Thyroid gland (tissue), 4 donors: ENCODE measurements around the gene NHERF2. TPM values are rescaled to one million over a fixed set of nuclear protein-coding genes. Genes with fewer than 3 reads are reported as not detected.

Experiments used
- DNase-seq, 2 donors: peaks; one replicate each; pipeline ENCODE4 v3.0.0-alpha.2; 2019
- H3K27ac ChIP-seq, 3 donors: fragments of 200-600 bp; sonication (generic); 1 replicate in 2 of 3; 2 replicates in 1 of 3; pipeline ENCODE4 v1.5.1; 2016 to 2019; ENCODE audit warnings: mild to moderate bottlenecking in 1 of 3, moderate library complexity in 1 of 3
- H3K27me3 ChIP-seq: fragments of 200-600 bp; sonication (generic); one replicate; pipeline ENCODE4 v1.5.1; 2019
- H3K36me3 ChIP-seq, 2 donors: fragments of 200-600 bp; sonication (generic); one replicate each; pipeline ENCODE4 v1.5.1; 2016 to 2019
- H3K4me1 ChIP-seq, 2 donors: fragments of 200-600 bp; sonication (generic); one replicate each; pipeline ENCODE4 v1.5.1; 2017 to 2019
- H3K4me3 ChIP-seq, 3 donors: fragments of 200-600 bp; sonication (generic); replicated peaks in 1 of 3; 1 replicate in 2 of 3; 2 replicates in 1 of 3; pipeline ENCODE4 v1.5.1; 2016; ENCODE audit warnings: mild to moderate bottlenecking in 1 of 3
- H3K9me3 ChIP-seq: fragments of 200-600 bp; sonication (generic); one replicate; pipeline ENCODE4 v1.5.1; 2017
- POLR2A ChIP-seq, 2 donors: fragments of 450-650 bp; IDR thresholded peaks; one replicate each; pipeline ENCODE4 v1.6.1; 2017; ENCODE audit warnings: antibody characterized with exemption in 2 of 2, mild to moderate bottlenecking in 2 of 2, moderate library complexity in 1 of 2
- WGBS, 2 donors: methylation state at CpG; one replicate each; pipeline ENCODE4 v1.1.5; 2017; 5-methylcytosine and 5-hydroxymethylcytosine counted together
- intact Hi-C: fragments of 100-400 bp; cut with DNase I; formaldehyde crosslinking; loops from one replicate; pipeline ENCODE4 v1.15.1; 2023
- total RNA-seq, 4 donors: library from RNA; depleted of rRNA; stranded (reverse); fragments of >200 nt; gene quantifications; one replicate each; pipeline ENCODE4 v1.2.3, GENCODE V29; 2016
- TF ChIP-seq, protein P1 (sequence below), 6 experiments: fragments of 200-600 bp in 3 of 6; fragments of 450-650 bp in 3 of 6; sonication (generic) in 3 of 6; IDR thresholded peaks; one replicate each; pipeline ENCODE4 v1.5.1; 2016 to 2019; ENCODE audit warnings: antibody characterized with exemption in 6 of 6, mild to moderate bottlenecking in 2 of 6, inconsistent platforms in 1 of 6, moderate library complexity in 1 of 6

Gene NHERF2
- total RNA-seq, 4 donors from 2014 or later: 73.8 to 146 (median 81.6) TPM

DNA sequence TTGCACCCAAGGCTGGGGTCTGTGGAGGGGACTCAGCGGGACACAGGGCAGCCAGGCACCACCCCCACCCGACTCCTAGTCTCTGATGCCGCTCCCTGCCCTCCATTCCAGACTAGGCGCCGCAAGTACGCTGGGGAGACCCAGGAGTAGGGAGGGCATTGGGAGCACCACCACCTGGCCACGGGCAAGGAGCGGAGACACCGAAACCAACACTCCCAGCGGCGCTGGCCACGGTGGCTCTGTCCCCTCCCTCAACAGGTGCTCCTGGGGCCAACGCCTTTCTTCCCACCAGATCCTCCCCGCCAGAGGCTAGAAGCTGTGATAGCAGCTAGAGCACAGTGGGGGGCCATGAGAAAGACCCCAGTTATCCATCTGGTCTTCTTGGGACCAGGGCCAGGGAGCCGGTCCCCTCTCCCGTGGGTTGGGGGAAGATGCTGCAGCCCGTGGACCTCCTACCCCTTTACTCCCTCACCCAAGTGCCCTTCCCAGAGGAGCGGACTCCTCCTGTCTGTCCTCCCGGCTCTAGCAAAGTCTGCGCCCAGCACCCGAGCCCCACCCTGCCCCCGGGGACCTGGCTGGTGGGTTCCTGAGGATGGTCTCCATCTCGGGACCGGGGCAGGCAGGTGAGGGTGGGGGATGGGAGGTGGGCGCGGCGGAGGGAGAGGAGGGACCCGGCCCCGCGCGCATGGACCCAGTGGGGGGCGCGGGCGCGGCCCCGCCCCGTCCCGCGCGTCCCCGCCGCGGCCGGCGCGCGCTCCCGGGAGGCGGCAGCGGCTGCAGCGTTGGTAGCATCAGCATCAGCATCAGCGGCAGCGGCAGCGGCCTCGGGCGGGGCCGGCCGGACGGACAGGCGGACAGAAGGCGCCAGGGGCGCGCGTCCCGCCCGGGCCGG is 37.2 kb upstream of the NHERF2 start, which contains the start of gene SYNGR3:
SYNGR3 (plus strand) TSS at position 762 of the 892 bp plus-strand sequence. CDS start 133 bp downstream, outside the sequence.
- Histone ChIP-seq H3K9me3 (no peaks in the 10 kb centered on the region), H3K36me3 (peaks cover 10 to 13% of the 10 kb centered on the region in 2 donors), H3K4me1 (peaks cover 24 to 45% of the 10 kb centered on the region in 2 donors), H3K27me3 (peaks cover 14% of the 10 kb centered on the region), H3K4me3 (no peak within 1 kb of the TSS), H3K27ac (no peak within 1 kb of the TSS)
- intact Hi-C loops: no loop called here
- 8 to 19% methylated on average over 14 to 19 of the region's 67 CpGs for WGBS, 2 donors
- TF ChIP-seq, protein P1, sequence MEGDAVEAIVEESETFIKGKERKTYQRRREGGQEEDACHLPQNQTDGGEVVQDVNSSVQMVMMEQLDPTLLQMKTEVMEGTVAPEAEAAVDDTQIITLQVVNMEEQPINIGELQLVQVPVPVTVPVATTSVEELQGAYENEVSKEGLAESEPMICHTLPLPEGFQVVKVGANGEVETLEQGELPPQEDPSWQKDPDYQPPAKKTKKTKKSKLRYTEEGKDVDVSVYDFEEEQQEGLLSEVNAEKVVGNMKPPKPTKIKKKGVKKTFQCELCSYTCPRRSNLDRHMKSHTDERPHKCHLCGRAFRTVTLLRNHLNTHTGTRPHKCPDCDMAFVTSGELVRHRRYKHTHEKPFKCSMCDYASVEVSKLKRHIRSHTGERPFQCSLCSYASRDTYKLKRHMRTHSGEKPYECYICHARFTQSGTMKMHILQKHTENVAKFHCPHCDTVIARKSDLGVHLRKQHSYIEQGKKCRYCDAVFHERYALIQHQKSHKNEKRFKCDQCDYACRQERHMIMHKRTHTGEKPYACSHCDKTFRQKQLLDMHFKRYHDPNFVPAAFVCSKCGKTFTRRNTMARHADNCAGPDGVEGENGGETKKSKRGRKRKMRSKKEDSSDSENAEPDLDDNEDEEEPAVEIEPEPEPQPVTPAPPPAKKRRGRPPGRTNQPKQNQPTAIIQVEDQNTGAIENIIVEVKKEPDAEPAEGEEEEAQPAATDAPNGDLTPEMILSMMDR (IDR thresholded peaks at IDR 0.05): no peak
- TF ChIP-seq POLR2A (IDR thresholded peaks at IDR 0.05): no peak
- DNase-seq: no peak

DNA sequence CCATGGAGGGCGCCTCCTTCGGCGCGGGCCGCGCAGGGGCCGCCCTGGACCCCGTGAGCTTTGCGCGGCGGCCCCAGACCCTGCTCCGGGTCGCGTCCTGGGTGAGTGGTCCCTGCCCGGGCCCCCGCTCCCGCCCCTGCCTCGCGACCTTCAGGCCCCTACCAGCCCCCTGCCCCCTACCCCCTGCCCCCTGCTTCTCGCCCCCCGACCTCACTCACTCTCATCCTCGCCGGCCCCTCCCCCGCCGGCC is 36.7 kb upstream of the NHERF2 start:
- Histone ChIP-seq H3K4me3 (no peak overlapping the region), H3K4me1 (peaks cover 24 to 40% of the 10 kb centered on the region in 2 donors), H3K27ac (no peak overlapping the region), H3K27me3 (peaks cover 14% of the 10 kb centered on the region), H3K36me3 (peaks cover 10 to 13% of the 10 kb centered on the region in 2 donors), H3K9me3 (no peaks in the 10 kb centered on the region)
- WGBS, 2 donors: 0 to 9% methylated on average over 3 to 6 of the region's 25 CpGs
- intact Hi-C loops: no loop called here
- no peak for TF ChIP-seq POLR2A (IDR thresholded peaks at IDR 0.05)
- TF ChIP-seq, protein P1 (IDR thresholded peaks at IDR 0.05): no peak
- DNase-seq: no peak

DNA sequence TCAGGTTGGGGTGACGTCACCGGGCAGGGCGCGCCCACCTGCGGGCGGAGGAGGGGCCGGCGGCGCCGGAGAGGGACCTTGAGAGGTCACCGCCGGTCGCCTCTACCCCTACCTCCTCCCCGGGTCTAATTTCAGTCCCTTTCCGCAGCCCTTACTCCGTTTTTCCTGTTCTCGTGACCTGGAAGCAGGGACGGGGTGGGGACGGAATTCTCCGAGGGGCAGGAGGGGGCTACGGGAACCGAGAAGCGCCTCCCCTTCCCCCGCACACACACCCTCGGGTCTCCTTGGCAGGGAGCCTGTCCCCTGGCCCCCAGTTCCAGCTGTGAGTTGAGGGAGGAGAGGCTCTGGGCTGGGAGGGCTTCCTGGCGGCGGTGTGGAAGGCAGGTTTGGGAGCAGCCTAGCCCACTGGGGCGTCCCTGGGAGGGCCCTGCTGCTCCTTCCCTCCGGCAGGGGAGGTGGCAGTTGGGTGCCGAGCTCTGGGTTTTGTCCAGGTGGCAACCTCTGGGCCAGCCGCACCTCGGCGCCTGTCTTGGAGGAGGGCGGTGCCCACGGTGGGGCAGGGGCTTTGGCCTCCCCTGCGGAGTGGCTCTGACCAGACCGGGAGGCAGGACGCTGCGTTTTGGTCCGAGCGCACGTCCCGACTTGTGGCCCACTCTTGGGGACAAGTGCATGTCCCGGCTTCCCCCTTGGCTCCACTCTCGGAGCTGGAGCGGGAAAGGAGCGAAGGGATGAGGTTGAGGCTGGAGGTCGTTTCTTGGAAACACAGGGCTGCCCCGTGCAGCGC is 36.2 kb upstream of the NHERF2 start:
- H3K4me3 ChIP-seq: no peak overlapping the region

DNA sequence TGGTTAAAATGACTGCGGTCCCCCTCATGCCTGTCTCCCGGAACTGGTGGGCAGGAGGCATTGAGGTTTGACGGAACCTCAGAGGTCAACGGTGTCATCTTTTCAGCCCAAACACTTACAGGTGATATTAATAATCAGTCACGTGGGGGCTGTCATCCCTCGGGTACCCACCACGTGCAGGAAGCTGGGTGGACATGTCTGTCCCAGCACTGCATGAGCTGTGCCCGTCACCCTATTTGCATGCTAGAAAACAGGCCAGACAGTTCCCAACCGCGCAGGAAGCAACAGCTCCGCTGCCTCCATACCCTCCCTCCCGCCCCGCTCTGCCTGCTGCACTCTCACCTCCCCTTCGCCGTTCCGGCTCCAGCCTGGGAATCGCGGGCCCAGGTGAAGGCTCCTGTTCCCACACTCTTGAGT is 35.6 kb upstream of the NHERF2 start:
- Histone ChIP-seq H3K4me1 (peaks cover 24 to 36% of the 10 kb centered on the region in 2 donors), H3K27ac (no peak overlapping the region), H3K36me3 (peaks cover 3 to 6% of the 10 kb centered on the region in 2 donors), H3K27me3 (peaks cover 14% of the 10 kb centered on the region), H3K9me3 (no peaks in the 10 kb centered on the region), H3K4me3 (no peak overlapping the region)
- intact Hi-C loops: no loop called here
- 10 to 15% methylated on average over 10 to 16 of the region's 18 CpGs for WGBS, 2 donors
- TF ChIP-seq POLR2A (IDR thresholded peaks at IDR 0.05): no peak
- TF ChIP-seq, protein P1 (IDR thresholded peaks at IDR 0.05): no peak
- DNase-seq: no peak

More for the DNA sequence above, 36.2 kb upstream of the NHERF2 start:
- Histone ChIP-seq H3K27me3 (peaks cover 14% of the 10 kb centered on the region), H3K9me3 (no peaks in the 10 kb centered on the region), H3K4me1 (peaks cover 24 to 36% of the 10 kb centered on the region in 2 donors), H3K27ac (no peak overlapping the region), H3K36me3 (peaks cover 9 to 12% of the 10 kb centered on the region in 2 donors)
- intact Hi-C loops: no loop called here
- 1 to 3% methylated on average over 32 to 36 of the region's 50 CpGs for WGBS, 2 donors
- TF ChIP-seq, protein P1 (IDR thresholded peaks at IDR 0.05): no peak
- no peak for TF ChIP-seq POLR2A (IDR thresholded peaks at IDR 0.05)
- DNase-seq: no peak
